HCT116 (cell line): ENCODE measurements around the gene TMEM50B. TPM values are rescaled to one million over a fixed set of nuclear protein-coding genes. Genes with fewer than 3 reads are reported as not detected.
"Not testable (repeated sequence)": the region's sequence is repeated elsewhere in the genome, so short reads cannot be mapped to it uniquely, and the experiment has no call there.

Experiments
- ATAC-seq: fragments of 200-7000 bp; cut with Tn5 transposase; 2 replicates; pipeline ENCODE4 v1.9.1; 2020; ENCODE audit warnings: mild to moderate bottlenecking, moderate library complexity
- BruUV-seq: library from RNA; stranded (reverse); fragments of 400-500 nt; replicated peaks from 2 replicates; lab custom pipeline; 2021; lab: Mats Ljungman, UMichigan
- CTCF ChIA-PET: fragments of 300-600 bp; sonication (Branson Sonifier 250); formaldehyde crosslinking; loops from one replicate; lab custom pipeline; 2021; ENCODE audit warnings: antibody characterized with exemption; lab: Charles Lee
- POLR2A ChIA-PET: fragments of 300-600, 350-600 bp; sonication (Branson Sonifier 250); formaldehyde crosslinking; loops from one replicate; lab custom pipeline; 2021; ENCODE audit warnings: antibody characterized with exemption; lab: Charles Lee
- RAD21 ChIA-PET, 2 experiments: fragments of 300-600 bp; sonication (Branson Sonifier 250); formaldehyde crosslinking; loops; one replicate each; lab custom pipeline; 2023; ENCODE audit warnings: low total read pairs in 2 of 2; ENCODE audit not compliant: uncharacterized antibody in 2 of 2, unreplicated experiment in 2 of 2, low non-redundant PET in 1 of 2; lab: Charles Lee
- DNase-seq: peaks from one replicate; pipeline ENCODE4 v3.0.0-alpha.2; 2010; ENCODE audit warnings: low read depth, low spot score
- H2AFZ ChIP-seq: fragments of 200-600 bp; shearing (Covaris generic), sonication (generic); 2 replicates; pipeline ENCODE4 v1.6.1; 2017; ENCODE audit warnings: low read depth, mixed run types, mixed read lengths, antibody characterized with exemption, low read length; ENCODE audit not compliant: poor library complexity, severe bottlenecking
- H3K27ac ChIP-seq: 2 replicates; pipeline ENCODE4 v1.5.1; 2012; ENCODE audit warnings: low read depth, low read length
- H3K27me3 ChIP-seq: fragments of 200-600 bp; sonication (generic); 2 replicates; pipeline ENCODE4 v1.6.1; 2016; ENCODE audit warnings: mixed run types, low read length, mixed read lengths; ENCODE audit not compliant: insufficient read depth
- H3K36me3 ChIP-seq, 2 experiments: fragments of 200-500 bp in 1 of 2; fragments of 200-600 bp in 1 of 2; sonication (Bioruptor generic) in 1 of 2; sonication (generic) in 1 of 2; 2 replicates each; pipeline versions ENCODE4 v1.5.1 to v1.6.1; 2014 to 2016; ENCODE audit warnings: low read length in 2 of 2, inconsistent platforms in 1 of 2, mixed read lengths in 1 of 2, mixed run types in 1 of 2; ENCODE audit not compliant: insufficient read depth in 2 of 2, control insufficient read depth in 1 of 2
- H3K4me1 ChIP-seq, 2 experiments: fragments of 200-600 bp in 1 of 2; sonication (generic) in 1 of 2; 2 replicates each; pipeline versions ENCODE4 v1.5.1 to v1.6.1; 2012 to 2017; ENCODE audit warnings: low read length in 2 of 2, inconsistent platforms in 1 of 2, mild to moderate bottlenecking in 1 of 2, mixed read lengths in 1 of 2, mixed run types in 1 of 2, moderate library complexity in 1 of 2; ENCODE audit not compliant: insufficient read depth in 2 of 2, control insufficient read depth in 1 of 2
- H3K4me2 ChIP-seq: fragments of 200-600 bp; sonication (generic); 2 replicates; pipeline ENCODE4 v1.6.1; 2017; ENCODE audit warnings: mixed run types, low read length, mixed read lengths
- H3K4me3 ChIP-seq, 2 experiments: fragments of 200-600 bp in 1 of 2; sonication (generic) in 1 of 2; replicated peaks in 1 of 2; 2 replicates each; pipeline ENCODE4 v1.5.1; 2011 to 2016; ENCODE audit warnings: low read length in 2 of 2, control low read depth in 1 of 2, low read depth in 1 of 2, mild to moderate bottlenecking in 1 of 2, mixed read lengths in 1 of 2, mixed run types in 1 of 2
- H3K79me2 ChIP-seq: fragments of 200-600 bp; sonication (generic); 2 replicates; pipeline ENCODE4 v1.6.1; 2017; ENCODE audit warnings: mild to moderate bottlenecking, mixed run types, low read length, moderate library complexity, mixed read lengths; ENCODE audit not compliant: insufficient read depth
- H3K9ac ChIP-seq: fragments of 200-600 bp; sonication (generic); 2 replicates; pipeline ENCODE4 v1.6.1; 2016; ENCODE audit warnings: low read length, mixed read lengths
- H3K9me2 ChIP-seq: fragments of 200-600 bp; sonication (generic), shearing (Covaris generic); 2 replicates; pipeline ENCODE4 v1.6.1; 2017; ENCODE audit warnings: mixed run types, mild to moderate bottlenecking, moderate library complexity; ENCODE audit not compliant: insufficient read depth
- H3K9me3 ChIP-seq, 2 experiments: fragments of 200-500 bp in 1 of 2; fragments of 200-600 bp in 1 of 2; sonication (Bioruptor generic) in 1 of 2; sonication (generic) in 1 of 2; 2 replicates each; pipeline ENCODE4 v1.6.1; 2014 to 2017; ENCODE audit warnings: low read length in 2 of 2, mixed read lengths in 2 of 2, inconsistent platforms in 1 of 2, low read depth in 1 of 2, mild to moderate bottlenecking in 1 of 2, mixed run types in 1 of 2, moderate library complexity in 1 of 2; ENCODE audit not compliant: control insufficient read depth in 1 of 2, insufficient read depth in 1 of 2
- H4K20me1 ChIP-seq: fragments of 200-600 bp; sonication (generic), shearing (Covaris generic); 2 replicates; pipeline ENCODE4 v1.6.1; 2017; ENCODE audit warnings: mixed run types, mild to moderate bottlenecking, moderate library complexity; ENCODE audit not compliant: insufficient read depth
- MAX ChIP-seq: IDR thresholded peaks from 2 replicates; pipeline ENCODE4 v1.6.1; 2012
- RAD21 ChIP-seq: IDR thresholded peaks from 2 replicates; pipeline ENCODE4 v1.6.1; 2012; ENCODE audit warnings: low read depth, mild to moderate bottlenecking
- SRF ChIP-seq: IDR thresholded peaks from 2 replicates; pipeline ENCODE4 v1.6.1; 2012; ENCODE audit warnings: low read depth
- TCF7L2 ChIP-seq: IDR thresholded peaks from 2 replicates; pipeline ENCODE4 v1.7.0; 2011; ENCODE audit warnings: borderline replicate concordance, inconsistent platforms; ENCODE audit not compliant: insufficient read depth, insufficient read length; ENCODE audit errors: extremely low read depth
- intact Hi-C: fragments of 100-400 bp; cut with micrococcal nuclease; formaldehyde crosslinking; loops from 2 replicates; pipeline ENCODE4 v1.10.0; 2022
- total RNA-seq: library from RNA; stranded (reverse); gene quantifications from one replicate; pipeline ENCODE4 v1.2.1, GENCODE V29; 2021; ENCODE audit not compliant: unreplicated experiment

TMEM50B gene
- total RNA-seq, 1 experiment from 2014 or later = 18.8 TPM

- POLR2A ChIA-PET = no interaction called here
These were observed 9.1 kb downstream of the TMEM50B start for GRCh38 chr21:33470701-33471100.

GRCh38 chr21:33469183-33469582, 10.6 kb downstream of the TMEM50B start:
- H4K20me1 ChIP-seq, RAD21 ChIA-PET, POLR2A ChIA-PET, CTCF ChIA-PET, H3K36me3 ChIP-seq, ATAC-seq, BruUV-seq, H3K4me1 ChIP-seq, H3K9me2 ChIP-seq, H3K79me2 ChIP-seq, H3K9ac ChIP-seq, H3K4me3 ChIP-seq, H2AFZ ChIP-seq, H3K27ac ChIP-seq, DNase-seq, H3K27me3 ChIP-seq, H3K9me3 ChIP-seq, H3K4me2 ChIP-seq, intact Hi-C loops: not testable (repeated sequence)

More at GRCh38 chr21:33470701-33471100, 9.1 kb downstream of the TMEM50B start:
- no peak for DNase-seq
- Histone ChIP-seq H3K4me2 (no peak overlapping the region), H3K4me1 (no peaks in the 10 kb centered on the region), H3K9ac (no peak overlapping the region), H3K36me3 (no peaks in the 10 kb centered on the region; a peak in 1 of 4 replicates), H3K27ac (no peak overlapping the region), H4K20me1 (no peaks in the 10 kb centered on the region), H3K9me3 (0 out of 4 replicates have a peak, but pooled peaks cover 0 to 6% of the 10 kb centered on the region in 2 experiments), H3K79me2 (0 out of 2 replicates have a peak, but pooled peaks cover 5% of the 10 kb centered on the region), H3K9me2 (no peaks in the 10 kb centered on the region), H2AFZ (no peak overlapping the region), H3K27me3 (no peaks in the 10 kb centered on the region), H3K4me3 (no peak overlapping the region)
- RAD21 ChIA-PET = no interaction called here
- no TSS peak for BruUV-seq
- ATAC-seq = no peak
- CTCF ChIA-PET = no interaction called here
- intact Hi-C loops = no loop called here
- TF ChIP-seq MAX (no peak), SRF (no peak), RAD21 (no peak), TCF7L2 (no peak)
